MM.1S (cell line): ENCODE data around the gene ACTR3.

ENCODE experiments used
- CTCF ChIP-seq: fragments of 300-600 bp; sonication (generic); IDR thresholded peaks from 2 replicates; pipeline ENCODE4 v1.5.1; 2016; ENCODE audit warnings: antibody characterized with exemption, low read length, mixed read lengths
- EZH2 ChIP-seq: fragments of 300-600 bp; sonication (generic); optimal IDR thresholded peaks from 2 replicates; pipeline ENCODE3; 2017; ENCODE audit warnings: low read depth, mild to moderate bottlenecking, antibody characterized with exemption, low read length, mixed read lengths
- EZH2phosphoT487 ChIP-seq: fragments of 300-600 bp; sonication (generic); IDR thresholded peaks from 2 replicates; pipeline ENCODE4 v1.6.1; 2018; ENCODE audit warnings: antibody characterized with exemption, low read length

- TF ChIP-seq CTCF: no peak
- no peak for TF ChIP-seq EZH2
- no peak for TF ChIP-seq EZH2phosphoT487
These were observed 10.4 kb upstream of the ACTR3 start for GRCh38 chr2:113879457-113879856.
